ENCODE results near the gene ASXL3.

The ASXL3 gene

DNA sequence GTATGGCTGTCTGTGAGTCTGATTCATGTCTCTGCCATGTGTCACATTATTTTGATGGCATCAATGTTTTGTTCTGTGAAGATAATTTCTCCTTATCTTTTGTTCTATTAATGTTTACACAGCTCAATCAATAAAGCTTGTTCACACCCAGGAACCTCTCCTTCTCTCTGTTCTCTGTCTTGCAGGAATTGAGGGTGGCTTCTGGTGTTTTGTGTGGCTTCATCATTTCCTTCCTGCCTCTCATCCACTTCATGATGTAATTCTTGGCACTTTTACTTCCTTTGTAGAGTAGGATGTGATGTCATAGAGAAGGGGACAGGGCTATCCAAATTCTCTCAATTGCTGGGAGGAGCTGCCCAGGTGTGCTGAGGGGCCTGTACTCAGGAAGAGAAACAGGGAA, 27.2 kb downstream of the ASXL3 start:
- no peak for ATAC-seq
- no peak for TF ChIP-seq ZNF8 (CRISPR knock-in tag; IDR thresholded peaks at IDR 0.05)
- no peak for TF ChIP-seq ZC3H10 (CRISPR knock-in tag; IDR thresholded peaks at IDR 0.05)

- no peak for ATAC-seq
- no peak for TF ChIP-seq TSHZ2 (CRISPR knock-in tag; IDR thresholded peaks at IDR 0.05)
- no peak for TF ChIP-seq GLIS3 (CRISPR knock-in tag; IDR thresholded peaks at IDR 0.05)
- TF ChIP-seq ZNF70 (CRISPR knock-in tag; IDR thresholded peaks at IDR 0.05), result no peak
Measured at GRCh38 chr18:33606621-33607020, 28.6 kb downstream of the ASXL3 start.

GRCh38 chr18:33611525-33612135, 33.6 kb downstream of the ASXL3 start:
- TF ChIP-seq CSDC2 (CRISPR knock-in tag; IDR thresholded peaks at IDR 0.05) (no peak), CREB5 (CRISPR knock-in tag; IDR thresholded peaks at IDR 0.05; ENCODE audit: low read depth) (no peak), TCF4 (CRISPR knock-in tag; IDR thresholded peaks at IDR 0.05; ENCODE audit: borderline replicate concordance) (no peak), ZNF70 (CRISPR knock-in tag; IDR thresholded peaks at IDR 0.05) (no peak), RARB (CRISPR knock-in tag; IDR thresholded peaks at IDR 0.05) (no peak), PPARA (CRISPR knock-in tag; IDR thresholded peaks at IDR 0.05; ENCODE audit: borderline replicate concordance) (no peak), OSR1 (CRISPR knock-in tag; IDR thresholded peaks at IDR 0.05) (no peak), ARNTL (CRISPR knock-in tag; IDR thresholded peaks at IDR 0.05; ENCODE audit: borderline replicate concordance, low read depth) (no peak), SNAI2 (CRISPR knock-in tag; IDR thresholded peaks at IDR 0.05) (no peak), ZFP3 (CRISPR knock-in tag; IDR thresholded peaks at IDR 0.05) (no peak), ZNF8 (CRISPR knock-in tag; IDR thresholded peaks at IDR 0.05) (no peak), CSRNP3 (CRISPR knock-in tag; IDR thresholded peaks at IDR 0.05) (no peak), BACH2 (CRISPR knock-in tag; IDR thresholded peaks at IDR 0.05; ENCODE audit: borderline replicate concordance) (no peak), ZC3H10 (CRISPR knock-in tag; IDR thresholded peaks at IDR 0.05) (no peak), TSHZ2 (CRISPR knock-in tag; IDR thresholded peaks at IDR 0.05) (no peak)
- TF ChIP-seq, protein P1, sequence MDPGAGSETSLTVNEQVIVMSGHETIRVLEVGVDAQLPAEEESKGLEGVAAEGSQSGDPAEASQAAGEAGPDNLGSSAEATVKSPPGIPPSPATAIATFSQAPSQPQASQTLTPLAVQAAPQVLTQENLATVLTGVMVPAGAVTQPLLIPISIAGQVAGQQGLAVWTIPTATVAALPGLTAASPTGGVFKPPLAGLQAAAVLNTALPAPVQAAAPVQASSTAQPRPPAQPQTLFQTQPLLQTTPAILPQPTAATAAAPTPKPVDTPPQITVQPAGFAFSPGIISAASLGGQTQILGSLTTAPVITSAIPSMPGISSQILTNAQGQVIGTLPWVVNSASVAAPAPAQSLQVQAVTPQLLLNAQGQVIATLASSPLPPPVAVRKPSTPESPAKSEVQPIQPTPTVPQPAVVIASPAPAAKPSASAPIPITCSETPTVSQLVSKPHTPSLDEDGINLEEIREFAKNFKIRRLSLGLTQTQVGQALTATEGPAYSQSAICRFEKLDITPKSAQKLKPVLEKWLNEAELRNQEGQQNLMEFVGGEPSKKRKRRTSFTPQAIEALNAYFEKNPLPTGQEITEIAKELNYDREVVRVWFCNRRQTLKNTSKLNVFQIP (CRISPR knock-in tag; IDR thresholded peaks at IDR 0.05; ENCODE audit: borderline replicate concordance, low read depth), result no peak
- no peak for ATAC-seq

- ATAC-seq, result no peak
- TF ChIP-seq ARNTL (CRISPR knock-in tag; IDR thresholded peaks at IDR 0.05; ENCODE audit: borderline replicate concordance, low read depth) (no peak), GLIS3 (CRISPR knock-in tag; IDR thresholded peaks at IDR 0.05) (no peak), BACH2 (CRISPR knock-in tag; IDR thresholded peaks at IDR 0.05; ENCODE audit: borderline replicate concordance) (no peak), ESRRG (CRISPR knock-in tag; IDR thresholded peaks at IDR 0.05) (no peak), ZFP30 (CRISPR knock-in tag; IDR thresholded peaks at IDR 0.05) (no peak), ZFP3 (CRISPR knock-in tag; IDR thresholded peaks at IDR 0.05) (no peak), ISL1 (CRISPR knock-in tag; IDR thresholded peaks at IDR 0.05) (no peak), ZNF565 (CRISPR knock-in tag; conservative IDR thresholded peaks at IDR 0.05; ENCODE audit: low read depth) (no peak), OSR1 (CRISPR knock-in tag; IDR thresholded peaks at IDR 0.05) (no peak), ZNF70 (CRISPR knock-in tag; IDR thresholded peaks at IDR 0.05) (no peak), TCF4 (CRISPR knock-in tag; IDR thresholded peaks at IDR 0.05; ENCODE audit: borderline replicate concordance) (no peak)
- TF ChIP-seq, protein P2, sequence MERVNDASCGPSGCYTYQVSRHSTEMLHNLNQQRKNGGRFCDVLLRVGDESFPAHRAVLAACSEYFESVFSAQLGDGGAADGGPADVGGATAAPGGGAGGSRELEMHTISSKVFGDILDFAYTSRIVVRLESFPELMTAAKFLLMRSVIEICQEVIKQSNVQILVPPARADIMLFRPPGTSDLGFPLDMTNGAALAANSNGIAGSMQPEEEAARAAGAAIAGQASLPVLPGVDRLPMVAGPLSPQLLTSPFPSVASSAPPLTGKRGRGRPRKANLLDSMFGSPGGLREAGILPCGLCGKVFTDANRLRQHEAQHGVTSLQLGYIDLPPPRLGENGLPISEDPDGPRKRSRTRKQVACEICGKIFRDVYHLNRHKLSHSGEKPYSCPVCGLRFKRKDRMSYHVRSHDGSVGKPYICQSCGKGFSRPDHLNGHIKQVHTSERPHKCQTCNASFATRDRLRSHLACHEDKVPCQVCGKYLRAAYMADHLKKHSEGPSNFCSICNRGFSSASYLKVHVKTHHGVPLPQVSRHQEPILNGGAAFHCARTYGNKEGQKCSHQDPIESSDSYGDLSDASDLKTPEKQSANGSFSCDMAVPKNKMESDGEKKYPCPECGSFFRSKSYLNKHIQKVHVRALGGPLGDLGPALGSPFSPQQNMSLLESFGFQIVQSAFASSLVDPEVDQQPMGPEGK (CRISPR knock-in tag; IDR thresholded peaks at IDR 0.05; ENCODE audit: borderline replicate concordance), result no peak
Measured at GRCh38 chr18:33612632-33613031, 34.6 kb downstream of the ASXL3 start.
